ENCODE measurements around the gene KLHDC9. TPM values are rescaled to one million over a fixed set of nuclear protein-coding genes. Genes with fewer than 3 reads are reported as not detected.

Gene KLHDC9
- total RNA-seq, 4 donors from 2014 or later = 0.51 to 12.1 (median 3.4) TPM

DNA sequence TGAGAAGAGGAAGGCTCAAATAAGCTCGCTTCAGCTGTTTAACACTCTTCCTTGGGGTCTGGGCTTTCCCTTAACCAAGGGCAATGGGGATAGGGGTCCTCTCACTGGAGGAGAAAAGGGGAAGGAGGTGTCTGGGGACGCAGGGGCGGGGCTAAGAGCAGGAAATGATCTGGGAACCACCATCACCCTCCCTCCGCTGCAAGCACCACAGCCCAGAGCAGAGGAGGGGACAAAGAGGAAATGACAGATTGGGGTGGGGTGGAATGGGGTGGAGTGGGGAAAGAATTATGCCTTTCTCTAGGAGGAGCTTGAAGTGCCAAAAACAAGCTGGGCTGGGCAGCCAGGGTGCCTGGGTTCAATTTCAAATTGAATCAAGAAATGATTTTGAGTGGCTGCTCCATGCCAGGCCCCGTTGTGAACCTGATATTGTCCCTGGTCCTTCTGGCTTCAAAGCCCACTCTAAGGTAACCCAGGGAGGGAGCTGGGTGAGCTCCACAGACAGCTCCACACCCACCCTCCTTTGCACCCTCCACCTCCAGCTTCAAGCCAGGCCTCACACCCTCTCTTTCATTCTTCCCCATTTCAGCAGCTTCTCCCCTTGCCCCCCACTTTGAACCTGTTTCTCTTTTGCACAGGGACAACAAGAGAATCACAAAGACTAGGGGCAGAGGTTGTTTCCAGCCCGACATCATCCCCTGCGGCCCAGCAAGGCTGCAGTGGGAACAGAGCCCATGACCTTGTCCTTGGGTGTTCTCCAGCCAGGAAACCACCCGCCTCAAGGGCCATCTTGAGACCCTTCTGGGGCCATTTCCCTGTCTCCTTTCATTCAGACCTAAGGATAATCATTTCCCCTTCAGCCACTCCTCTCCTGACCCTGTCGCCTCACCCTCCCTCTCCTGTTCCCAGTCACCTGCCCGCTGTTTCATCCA is 29.6 kb upstream of the KLHDC9 start:
- TF ChIP-seq, protein P1, sequence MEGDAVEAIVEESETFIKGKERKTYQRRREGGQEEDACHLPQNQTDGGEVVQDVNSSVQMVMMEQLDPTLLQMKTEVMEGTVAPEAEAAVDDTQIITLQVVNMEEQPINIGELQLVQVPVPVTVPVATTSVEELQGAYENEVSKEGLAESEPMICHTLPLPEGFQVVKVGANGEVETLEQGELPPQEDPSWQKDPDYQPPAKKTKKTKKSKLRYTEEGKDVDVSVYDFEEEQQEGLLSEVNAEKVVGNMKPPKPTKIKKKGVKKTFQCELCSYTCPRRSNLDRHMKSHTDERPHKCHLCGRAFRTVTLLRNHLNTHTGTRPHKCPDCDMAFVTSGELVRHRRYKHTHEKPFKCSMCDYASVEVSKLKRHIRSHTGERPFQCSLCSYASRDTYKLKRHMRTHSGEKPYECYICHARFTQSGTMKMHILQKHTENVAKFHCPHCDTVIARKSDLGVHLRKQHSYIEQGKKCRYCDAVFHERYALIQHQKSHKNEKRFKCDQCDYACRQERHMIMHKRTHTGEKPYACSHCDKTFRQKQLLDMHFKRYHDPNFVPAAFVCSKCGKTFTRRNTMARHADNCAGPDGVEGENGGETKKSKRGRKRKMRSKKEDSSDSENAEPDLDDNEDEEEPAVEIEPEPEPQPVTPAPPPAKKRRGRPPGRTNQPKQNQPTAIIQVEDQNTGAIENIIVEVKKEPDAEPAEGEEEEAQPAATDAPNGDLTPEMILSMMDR (IDR thresholded peaks at IDR 0.05) = no peak
- no peak for TF ChIP-seq POLR2A (IDR thresholded peaks at IDR 0.05)
- no peaks in the 10 kb centered on the region for H3K27me3 ChIP-seq
- intact Hi-C loops (cut with DNase I; ENCODE audit: low total_unique reads) = no loop called here
- H3K9me3 ChIP-seq = no peaks in the 10 kb centered on the region
- no peak for DNase-seq
- H3K36me3 ChIP-seq = no peaks in the 10 kb centered on the region
- H3K27ac ChIP-seq = no peak overlapping the region
- H3K4me3 ChIP-seq = no peak overlapping the region
- H3K4me1 ChIP-seq = no peaks in the 10 kb centered on the region

DNA sequence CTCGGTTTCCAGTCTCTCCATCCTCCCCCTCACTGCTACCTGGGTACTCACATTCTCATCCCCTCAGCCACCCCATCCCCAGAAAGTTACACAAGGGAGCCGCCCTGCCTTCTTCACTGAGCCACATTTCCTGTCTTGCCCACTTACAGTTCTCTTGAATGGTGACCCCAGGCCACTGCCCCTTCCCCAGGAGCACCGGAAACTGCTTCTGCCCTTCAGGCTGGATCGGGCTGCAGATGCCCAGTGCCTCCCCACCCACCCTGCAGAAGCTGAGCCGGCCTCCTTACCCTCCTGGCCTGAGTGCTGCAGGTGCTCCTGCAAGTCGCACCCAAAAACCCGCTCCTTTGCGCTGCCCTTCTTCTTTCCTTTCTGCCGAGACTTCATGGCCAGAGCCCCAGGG is 28.9 kb upstream of the KLHDC9 start:
- intact Hi-C loops (cut with DNase I; ENCODE audit: low total_unique reads) = no loop called here
- no peaks in the 10 kb centered on the region for H3K4me1 ChIP-seq
- no peak overlapping the region for H3K4me3 ChIP-seq
- H3K36me3 ChIP-seq = no peaks in the 10 kb centered on the region
- TF ChIP-seq, protein P1 (IDR thresholded peaks at IDR 0.05) = no peak
- no peak for TF ChIP-seq POLR2A (IDR thresholded peaks at IDR 0.05)
- H3K27me3 ChIP-seq = no peaks in the 10 kb centered on the region
- DNase-seq = no peak
- H3K27ac ChIP-seq = no peak overlapping the region
- no peaks in the 10 kb centered on the region for H3K9me3 ChIP-seq

DNA sequence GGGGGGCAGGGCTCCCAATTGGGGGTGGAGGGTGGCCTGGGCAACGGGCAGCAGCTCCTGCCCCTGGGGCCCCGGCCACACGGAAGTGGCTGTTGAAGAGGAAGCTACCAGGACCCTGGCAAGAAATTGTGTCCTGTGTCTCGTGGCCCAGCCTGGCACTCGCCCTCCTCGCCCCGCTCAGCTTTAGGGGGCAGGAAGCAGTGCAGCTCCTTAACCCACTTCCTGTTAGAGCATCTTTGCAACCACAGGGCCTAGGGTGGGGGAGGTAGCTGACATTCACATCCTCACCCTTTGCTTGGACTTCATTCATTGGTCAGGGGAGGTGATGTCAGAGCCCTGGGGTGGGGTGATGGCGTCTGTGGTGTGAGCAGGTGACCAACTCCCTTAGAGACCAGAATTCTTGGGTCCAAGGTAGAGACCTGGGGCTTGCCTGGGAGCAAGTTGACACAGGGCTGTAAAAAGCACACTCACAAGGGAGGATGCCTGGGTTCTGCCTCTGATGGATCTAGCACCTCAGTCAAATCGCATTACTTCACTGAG is 28.4 kb upstream of the KLHDC9 start, which contains the start of gene ARHGAP30:
TSS of gene ARHGAP30 (minus strand) at position 161 of the 540 bp plus-strand sequence. CDS start 267 bp downstream, outside the sequence.
- no peak for TF ChIP-seq POLR2A (IDR thresholded peaks at IDR 0.05)
- TF ChIP-seq, protein P1 (IDR thresholded peaks at IDR 0.05) = no peak
- H3K9me3 ChIP-seq = no peaks in the 10 kb centered on the region
- no peaks in the 10 kb centered on the region for H3K27me3 ChIP-seq
- no peaks in the 10 kb centered on the region for H3K4me1 ChIP-seq
- DNase-seq = peak; percentile 25
- H3K27ac ChIP-seq = no peak within 1 kb of the TSS
- no peaks in the 10 kb centered on the region for H3K36me3 ChIP-seq
- no peak within 1 kb of the TSS for H3K4me3 ChIP-seq
- intact Hi-C loops (cut with DNase I; ENCODE audit: low total_unique reads) = no loop called here

DNA sequence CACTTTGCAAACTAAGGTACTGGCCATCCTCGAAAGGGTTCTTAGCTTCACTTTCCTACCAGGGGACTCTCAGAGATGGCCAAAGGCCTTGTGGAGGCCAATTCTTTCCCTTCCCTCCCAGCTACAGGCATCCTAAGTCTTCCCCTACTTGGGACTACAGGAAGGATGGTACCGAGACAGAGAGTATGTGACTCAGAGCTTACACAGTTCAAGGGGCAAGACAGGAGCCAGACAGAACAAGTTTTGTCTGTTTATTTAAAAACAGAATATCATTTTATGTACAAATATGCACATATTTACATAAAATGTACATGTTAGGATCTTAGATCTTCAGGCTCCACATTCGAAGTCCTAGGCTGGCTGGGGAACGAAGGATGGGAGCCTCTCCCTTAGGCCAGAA is 27.4 kb upstream of the KLHDC9 start:
- Histone ChIP-seq H3K4me3 (no peak overlapping the region), H3K4me1 (no peaks in the 10 kb centered on the region), H3K9me3 (no peaks in the 10 kb centered on the region), H3K27me3 (no peaks in the 10 kb centered on the region), H3K36me3 (no peaks in the 10 kb centered on the region), H3K27ac (no peak overlapping the region)
- intact Hi-C loops (cut with DNase I; ENCODE audit: low total_unique reads) = no loop called here
- no peak for TF ChIP-seq POLR2A (IDR thresholded peaks at IDR 0.05)
- TF ChIP-seq, protein P1 (IDR thresholded peaks at IDR 0.05) = no peak
- DNase-seq = no peak

DNA sequence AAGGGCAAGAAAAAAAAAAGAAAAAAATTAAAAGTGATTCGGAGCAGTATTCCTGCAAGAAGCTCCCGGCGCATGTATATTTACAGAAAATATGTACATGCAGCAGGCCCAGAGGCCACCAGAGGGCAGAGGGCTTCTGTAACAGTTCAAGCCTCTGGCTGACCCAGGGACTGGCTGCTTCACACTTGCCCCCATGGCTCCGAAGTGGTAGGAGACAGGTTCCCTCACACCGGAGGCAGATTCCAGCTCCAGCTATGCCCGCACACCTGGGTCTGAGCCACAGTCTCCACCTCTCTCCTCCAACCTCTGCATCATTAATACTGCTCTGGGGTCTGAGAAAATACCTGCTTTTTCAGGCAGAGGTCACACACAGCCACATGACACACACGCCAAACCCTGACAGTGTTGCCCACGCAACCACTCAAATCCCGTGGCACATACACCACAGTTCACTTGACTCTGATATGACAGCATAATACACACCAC is 26.2 kb upstream of the KLHDC9 start:
- TF ChIP-seq, protein P1 (IDR thresholded peaks at IDR 0.05) = peak in 3 of 4 experiments; percentile 14 to 35 (median 22)
- no peak for TF ChIP-seq POLR2A (IDR thresholded peaks at IDR 0.05)

More for the DNA sequence above, 26.2 kb upstream of the KLHDC9 start:
- Histone ChIP-seq H3K9me3 (no peaks in the 10 kb centered on the region), H3K27ac (no peak overlapping the region), H3K27me3 (no peaks in the 10 kb centered on the region), H3K4me1 (no peaks in the 10 kb centered on the region), H3K4me3 (no peak overlapping the region), H3K36me3 (no peaks in the 10 kb centered on the region)
- intact Hi-C loops (cut with DNase I; ENCODE audit: low total_unique reads) = no loop called here
- DNase-seq = no peak
